GM23338 (cell line): ENCODE data around the gene NPAS2. TPM values are rescaled to one million over a fixed set of nuclear protein-coding genes. Genes with fewer than 3 reads are reported as not detected.

Experiments used
- ATAC-seq: fragments of 200-7000 bp; cut with Tn5 transposase; 3 replicates; pipeline ENCODE4 v1.9.1; 2020
- DNase-seq: peaks from one replicate; pipeline ENCODE4 v3.0.0-alpha.2; 2015; ENCODE audit warnings: low spot score
- H2AFZ ChIP-seq: fragments of 200-600 bp; sonication (generic); 2 replicates; pipeline ENCODE4 v1.8.0; 2016; ENCODE audit warnings: antibody characterized with exemption, mild to moderate bottlenecking, moderate library complexity
- H3F3A ChIP-seq: fragments of 200-600 bp; sonication (generic); replicated peaks from 2 replicates; pipeline ENCODE4 v1.8.0; 2017; ENCODE audit warnings: antibody characterized with exemption, mixed run types, low read depth
- H3K27ac ChIP-seq: fragments of 200-600 bp; sonication (generic); 2 replicates; pipeline ENCODE4 v1.6.1; 2016; ENCODE audit warnings: low read depth
- H3K27me3 ChIP-seq: fragments of 200-600 bp; sonication (generic); 2 replicates; pipeline ENCODE4 v1.8.0; 2016; ENCODE audit warnings: mild to moderate bottlenecking, mixed run types, moderate library complexity; ENCODE audit not compliant: insufficient read depth
- H3K36me3 ChIP-seq: fragments of 200-600 bp; sonication (generic); 2 replicates; pipeline ENCODE4 v1.8.0; 2016; ENCODE audit warnings: mild to moderate bottlenecking; ENCODE audit not compliant: insufficient read depth
- H3K4me1 ChIP-seq: fragments of 200-600 bp; sonication (generic); 2 replicates; pipeline ENCODE4 v1.8.0; 2016; ENCODE audit warnings: mild to moderate bottlenecking, moderate library complexity; ENCODE audit not compliant: insufficient read depth
- H3K4me2 ChIP-seq: fragments of 200-600 bp; sonication (generic); 2 replicates; pipeline ENCODE4 v1.7.1; 2017; ENCODE audit warnings: mixed run types
- H3K4me3 ChIP-seq: fragments of 200-600 bp; sonication (generic); 2 replicates; pipeline ENCODE4 v1.6.1; 2016; ENCODE audit warnings: mixed run types
- H3K79me2 ChIP-seq: fragments of 200-600 bp; sonication (generic); replicated peaks from 2 replicates; pipeline ENCODE4 v1.8.0; 2017; ENCODE audit warnings: mild to moderate bottlenecking; ENCODE audit not compliant: insufficient read depth
- H3K9me2 ChIP-seq: fragments of 200-600 bp; sonication (generic); 2 replicates; pipeline ENCODE4 v1.8.0; 2017; ENCODE audit not compliant: insufficient read depth
- H4K20me1 ChIP-seq: fragments of 200-600 bp; sonication (generic); replicated peaks from 2 replicates; pipeline ENCODE4 v1.8.0; 2017; ENCODE audit warnings: mild to moderate bottlenecking; ENCODE audit not compliant: insufficient read depth
- H3K27ac Mint-ChIP-seq: 2 replicates; pipeline ENCODE4 v1.8.0; 2020; ENCODE audit warnings: inconsistent platforms, mild to moderate bottlenecking, moderate library complexity, mixed read lengths
- H3K27me3 Mint-ChIP-seq: 3 replicates; pipeline ENCODE4 v1.8.0; 2022; ENCODE audit warnings: low read depth, mild to moderate bottlenecking, moderate library complexity, mixed read lengths, inconsistent platforms; ENCODE audit not compliant: insufficient read depth, poor library complexity
- H3K36me3 Mint-ChIP-seq: 3 replicates; pipeline ENCODE4 v1.8.0; 2021; ENCODE audit warnings: low read depth, mild to moderate bottlenecking, inconsistent platforms, moderate library complexity, mixed read lengths
- H3K4me1 Mint-ChIP-seq: 3 replicates; pipeline ENCODE4 v1.8.0; 2020; ENCODE audit warnings: mild to moderate bottlenecking, inconsistent platforms, mixed read lengths
- H3K4me3 Mint-ChIP-seq: 3 replicates; pipeline ENCODE4 v1.8.0; 2021; ENCODE audit warnings: moderate library complexity, mild to moderate bottlenecking, inconsistent platforms, mixed read lengths
- H3K9me3 Mint-ChIP-seq: 3 replicates; pipeline ENCODE4 v1.8.0; 2020; ENCODE audit warnings: moderate library complexity, mild to moderate bottlenecking, inconsistent platforms, mixed read lengths
- CREB1 ChIP-seq: fragments of 250-450 bp; sonication (Bioruptor Pico); IDR thresholded peaks from 2 replicates; pipeline ENCODE4 v1.5.0; 2020; ENCODE audit warnings: low read depth, mild to moderate bottlenecking, moderate library complexity
- CTCF ChIP-seq, 2 experiments: fragments of 200-600 bp in 1 of 2; sonication (generic) in 1 of 2; conservative IDR thresholded peaks; 2 replicates each; pipeline versions ENCODE4 v1.5.1 to v1.6.1; 2016 to 2017; ENCODE audit warnings: antibody characterized with exemption in 2 of 2, low read depth in 2 of 2, mild to moderate bottlenecking in 2 of 2, moderate library complexity in 1 of 2
- ETS1 ChIP-seq: IDR thresholded peaks from 2 replicates; pipeline ENCODE4 v1.6.1; 2016; ENCODE audit warnings: antibody characterized with exemption
- EZH2 ChIP-seq: fragments of 200-600 bp; sonication (generic); IDR thresholded peaks from one replicate; pipeline ENCODE4 v1.8.0; 2017; ENCODE audit warnings: antibody characterized with exemption, mild to moderate bottlenecking, low read depth; ENCODE audit not compliant: unreplicated experiment
- EZH2phosphoT487 ChIP-seq: fragments of 200-600 bp; sonication (generic); IDR thresholded peaks from one replicate; pipeline ENCODE4 v1.8.1; 2018; ENCODE audit warnings: antibody characterized with exemption; ENCODE audit not compliant: unreplicated experiment
- JUNB ChIP-seq: IDR thresholded peaks from one replicate; pipeline ENCODE4 v1.6.1; 2016; ENCODE audit warnings: antibody characterized with exemption; ENCODE audit not compliant: unreplicated experiment
- NANOG ChIP-seq: IDR thresholded peaks from 2 replicates; pipeline ENCODE4 v1.6.1; 2016; ENCODE audit warnings: antibody characterized with exemption, borderline replicate concordance
- REST ChIP-seq: IDR thresholded peaks from one replicate; pipeline ENCODE4 v1.6.1; 2018; ENCODE audit warnings: antibody characterized with exemption; ENCODE audit not compliant: unreplicated experiment
- STAT1 ChIP-seq: IDR thresholded peaks from one replicate; pipeline ENCODE4 v1.6.1; 2016; ENCODE audit warnings: antibody characterized with exemption; ENCODE audit not compliant: unreplicated experiment
- ZNF114 ChIP-seq: fragments of 250-450 bp; sonication (Bioruptor Pico); IDR thresholded peaks from 2 replicates; pipeline ENCODE4 v1.5.0; 2020; ENCODE audit warnings: mild to moderate bottlenecking, moderate library complexity
- ZNF331 ChIP-seq: fragments of 250-450 bp; sonication (Bioruptor Pico); IDR thresholded peaks from 2 replicates; pipeline ENCODE4 v1.5.0; 2020; ENCODE audit warnings: low read depth, mild to moderate bottlenecking, moderate library complexity
- polyA plus RNA-seq: library from polyadenylated mRNA; unstranded; fragments of >200 nt; fragmentation: Nextera tagmentation; extraction: Ambion mirVana; gene quantifications from 2 replicates; pipeline ENCODE4 v1.2.1, GENCODE V29; 2016
- total RNA-seq: library from RNA; depleted of rRNA; stranded (reverse); fragments of >200 nt; shearing (Covaris generic); gene quantifications from 2 replicates; pipeline ENCODE4 v1.2.3, GENCODE V29; 2014

The NPAS2 gene
- total and polyA plus RNA-seq, 2 experiments from 2014 or later, result 0.56 to 1.1 TPM

- TF ChIP-seq REST (no peak), EZH2phosphoT487 (no peak), ETS1 (no peak), NANOG (no peak), ZNF114 (CRISPR knock-in tag) (no peak), CREB1 (CRISPR knock-in tag) (no peak), STAT1 (no peak), CTCF (conservative IDR thresholded peaks at IDR 0.05; ENCODE audit: low read depth in 2 of 2) (no peak), ZNF331 (CRISPR knock-in tag) (no peak), JUNB (no peak)
Observed at GRCh38 chr2:100905132-100905805, 85.3 kb downstream of the NPAS2 start (continued).

GRCh38 chr2:100906131-100906530 lies 86.2 kb downstream of the NPAS2 start:
- DNase-seq (no peak), ATAC-seq (0 out of 3 replicates have a peak, but pooled peaks have one; percentile 26)
- Histone ChIP-seq H3F3A (no peaks in the 10 kb centered on the region), H3K36me3 (no peaks in the 10 kb centered on the region), H3K4me1 (no peaks in the 10 kb centered on the region), H3K27ac (no peak overlapping the region), H3K4me3 (no peak overlapping the region), H2AFZ (no peak overlapping the region), H3K27me3 (no peaks in the 10 kb centered on the region), H3K4me2 (no peak overlapping the region), H3K9me2 (no peaks in the 10 kb centered on the region), H4K20me1 (no peaks in the 10 kb centered on the region), H3K79me2 (no peaks in the 10 kb centered on the region)
- Mint-ChIP-seq H3K4me1 (peaks cover 7% of the 10 kb centered on the region; the same call in 2 of the 3 replicates), H3K36me3 (no peaks in the 10 kb centered on the region), H3K27me3 (peaks cover 3% of the 10 kb centered on the region), H3K4me3 (no peak overlapping the region), H3K27ac (no peak overlapping the region), H3K9me3 (no peaks in the 10 kb centered on the region)
- TF ChIP-seq ZNF331 (CRISPR knock-in tag), result no peak
- TF ChIP-seq REST, result no peak
- no peak for TF ChIP-seq EZH2
- TF ChIP-seq EZH2phosphoT487, result no peak
- no peak for TF ChIP-seq STAT1
- TF ChIP-seq ETS1, result no peak
- no peak for TF ChIP-seq CREB1 (CRISPR knock-in tag)
